Aorta (tissue), 5 donors: ENCODE results near the gene IARS1. TPM values are rescaled to one million over a fixed set of nuclear protein-coding genes. Genes with fewer than 3 reads are reported as not detected.

ENCODE experiments used
- ATAC-seq: fragments of 200-7000 bp; cut with Tn5 transposase; one replicate; pipeline ENCODE4 v1.9.1; 2022; ENCODE audit warnings: moderate library complexity; ENCODE audit not compliant: low FRiP score
- DNase-seq, 2 donors: peaks; one replicate each; pipeline ENCODE4 v3.0.0-alpha.2; 2020
- H3K27ac ChIP-seq, 2 donors: one replicate each; pipeline ENCODE4 v1.5.1; 2013; ENCODE audit warnings: low read length in 2 of 2, mild to moderate bottlenecking in 2 of 2, moderate library complexity in 2 of 2, control low read depth in 1 of 2, inconsistent platforms in 1 of 2, low read depth in 1 of 2
- H3K27me3 ChIP-seq, 2 donors: one replicate each; pipeline ENCODE4 v1.6.1; 2013; ENCODE audit warnings: control low read depth in 1 of 2, low read length in 1 of 2, mild to moderate bottlenecking in 1 of 2, moderate library complexity in 1 of 2; ENCODE audit not compliant: insufficient read depth in 2 of 2, control insufficient read depth in 1 of 2
- H3K36me3 ChIP-seq, 2 donors: one replicate each; pipeline ENCODE4 v1.6.1; 2013; ENCODE audit warnings: control low read depth in 1 of 2, low read length in 1 of 2, mild to moderate bottlenecking in 1 of 2; ENCODE audit not compliant: insufficient read depth in 2 of 2, control insufficient read depth in 1 of 2
- H3K4me1 ChIP-seq, 2 donors: one replicate each; pipeline ENCODE4 v1.6.1; 2013; ENCODE audit warnings: low read length in 2 of 2, control low read depth in 1 of 2, mild to moderate bottlenecking in 1 of 2, moderate library complexity in 1 of 2; ENCODE audit not compliant: insufficient read depth in 2 of 2, control insufficient read depth in 1 of 2
- H3K4me3 ChIP-seq, 2 donors: one replicate each; pipeline ENCODE4 v1.5.1; 2013; ENCODE audit warnings: low read length in 2 of 2, control low read depth in 1 of 2, mild to moderate bottlenecking in 1 of 2
- H3K9me3 ChIP-seq: one replicate; pipeline ENCODE4 v1.6.1; 2013; ENCODE audit warnings: mild to moderate bottlenecking, low read length; ENCODE audit not compliant: control insufficient read depth
- WGBS, 2 donors: extraction: QIAGEN DNeasy Blood & Tissue Kit; methylation state at CpG; one replicate each; pipeline ENCODE4 v1.1.7; 2013; 5-methylcytosine and 5-hydroxymethylcytosine counted together
- intact Hi-C, 2 donors: fragments of 100-400 bp; cut with DNase I; formaldehyde crosslinking; loops; one replicate each; pipeline versions ENCODE4 v1.14.2 to v1.15.0; 2022
- polyA plus RNA-seq, 2 donors: library from polyadenylated mRNA; stranded (reverse); fragments of 200-250 nt; gene quantifications; one replicate each; pipeline ENCODE4 v1.2.3, GENCODE V29; 2013
- total RNA-seq, 2 donors: library from RNA; stranded (reverse); fragmentation: NEBNext Ultra II Directional; extraction: Animal tissue kit (Norgen Biotek cat#: 25700); gene quantifications; one replicate each; pipeline ENCODE4 v1.2.1, GENCODE V29; 2021
- donor health status: healthy with polysubstance abuse.
- donor health status: Bipolar disorder and iron deficiency.
- donor health status: DM: no; HTN: no; CAD: no.
- donor health status: DM: no; HTN: no; CAD: no.
- donor health status: DM: yes; HTN: yes; CAD: no.

Gene IARS1
- total and polyA plus RNA-seq, 4 donors, result 16.5 to 82.1 (median 47.5) TPM

DNA sequence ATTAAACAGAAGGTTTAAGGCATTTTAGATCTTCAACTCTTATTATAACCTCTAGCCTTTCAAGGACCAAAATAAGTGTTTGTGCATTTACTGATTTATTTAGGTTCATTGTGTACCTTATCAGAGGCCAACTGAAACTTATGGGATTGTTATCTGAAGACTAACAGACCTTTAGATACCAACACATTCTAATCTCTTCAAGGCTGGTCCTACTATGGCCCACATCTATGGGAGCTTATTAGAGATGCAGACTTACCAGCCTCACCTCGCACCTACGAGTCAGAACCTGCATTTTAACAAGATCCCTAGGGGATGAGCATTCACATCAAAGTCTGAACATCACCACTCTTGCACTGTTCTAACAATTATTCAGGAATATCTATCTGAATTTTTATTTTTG, 1.9 kb downstream of the IARS1 start:
- intact Hi-C loops, result no loop called here
- H3K36me3 ChIP-seq, result no peaks in the 10 kb centered on the region
- no peak overlapping the region for H3K27ac ChIP-seq
- 81 to 83% methylated on average over 2 of the region's 2 CpGs for WGBS, 2 donors
- no peak overlapping the region for H3K4me3 ChIP-seq
- no peaks in the 10 kb centered on the region for H3K9me3 ChIP-seq
- DNase-seq (no peak), ATAC-seq (no peak)
- H3K27me3 ChIP-seq, result no peaks in the 10 kb centered on the region
- peaks cover 0 to 8% of the 10 kb centered on the region in 2 donors for H3K4me1 ChIP-seq

DNA sequence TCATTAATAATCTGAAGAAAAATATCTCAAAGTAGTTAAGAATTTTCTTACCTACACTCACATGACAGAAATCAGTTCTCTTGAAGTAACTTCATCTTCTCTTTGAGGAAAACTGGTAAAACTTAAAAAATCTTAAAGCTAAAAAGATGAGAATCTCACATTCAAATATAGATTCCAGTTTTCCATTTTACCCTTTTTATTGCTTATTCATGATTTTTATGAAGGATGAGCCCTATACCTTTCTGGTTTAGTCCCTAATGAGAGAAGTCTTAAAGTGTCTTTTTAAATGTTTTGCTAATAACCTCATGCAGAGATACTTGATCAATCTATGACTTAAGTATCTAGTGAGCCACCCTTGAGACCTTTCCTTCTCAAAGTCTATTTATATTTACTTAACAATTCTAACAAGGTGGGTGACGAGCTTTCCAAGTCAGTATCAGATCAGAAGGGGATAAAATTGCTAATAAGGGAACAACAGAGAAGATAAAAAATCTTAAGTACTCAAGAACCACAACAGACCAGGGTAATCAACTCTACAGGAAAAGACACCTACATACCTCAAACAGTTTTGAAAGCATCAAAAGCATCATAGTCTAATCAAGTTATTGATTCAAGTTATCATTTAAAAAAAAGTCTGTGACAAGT, 2.6 kb downstream of the IARS1 start:
- H3K36me3 ChIP-seq, result no peaks in the 10 kb centered on the region
- peaks cover 0 to 8% of the 10 kb centered on the region in 2 donors for H3K4me1 ChIP-seq
- no peak for DNase-seq
- no peaks in the 10 kb centered on the region for H3K9me3 ChIP-seq
- WGBS, 2 donors, result 80 to 87% methylated on average over 1 of the region's 1 CpG
- intact Hi-C loops, result no loop called here
- no peak overlapping the region for H3K4me3 ChIP-seq
- no peaks in the 10 kb centered on the region for H3K27me3 ChIP-seq
- ATAC-seq, result no peak
- no peak overlapping the region for H3K27ac ChIP-seq

- H3K4me1 ChIP-seq, result peaks cover 0 to 7% of the 10 kb centered on the region in 2 donors
- ATAC-seq (no peak), DNase-seq (no peak)
- H3K27me3 ChIP-seq, result no peaks in the 10 kb centered on the region
- H3K27ac ChIP-seq, result no peak overlapping the region
- H3K4me3 ChIP-seq, result no peak overlapping the region
- 81 to 94% methylated on average over 5 of the region's 5 CpGs for WGBS, 2 donors
- H3K9me3 ChIP-seq, result no peaks in the 10 kb centered on the region
- intact Hi-C loops, result no loop called here
- H3K36me3 ChIP-seq, result peaks cover 0 to 4% of the 10 kb centered on the region in 2 donors
These were observed 3.6 kb downstream of the IARS1 start for GRCh38 chr9:92289708-92290390.

DNA sequence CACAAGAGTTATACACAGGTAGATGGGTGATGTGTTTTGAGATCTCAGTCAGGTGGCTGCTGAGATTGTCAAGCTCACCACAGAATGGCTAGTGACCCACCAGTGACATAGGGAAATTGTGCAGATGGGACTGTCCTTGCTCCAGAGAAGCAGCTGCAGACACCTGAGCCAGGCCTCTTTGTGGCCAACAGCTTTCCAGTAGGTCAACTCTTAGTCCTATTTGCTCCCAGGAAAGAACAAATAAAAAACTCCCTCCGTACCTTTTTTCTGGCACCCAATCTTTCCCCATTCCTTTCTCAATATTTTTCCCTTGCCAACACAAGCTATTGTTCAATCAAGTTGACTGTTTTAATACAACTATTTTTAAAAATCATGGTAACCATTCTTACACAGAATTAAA, 14.2 kb downstream of the IARS1 start:
- DNase-seq, result no peak
- no peak for ATAC-seq
- intact Hi-C loops, result no loop called here
- 77 to 88% methylated on average over 1 of the region's 1 CpG for WGBS, 2 donors
- Histone ChIP-seq H3K4me1 (no peaks in the 10 kb centered on the region), H3K36me3 (peaks cover 15 to 17% of the 10 kb centered on the region in 2 donors), H3K9me3 (no peaks in the 10 kb centered on the region), H3K27ac (no peak overlapping the region), H3K4me3 (no peak overlapping the region), H3K27me3 (no peaks in the 10 kb centered on the region)

GRCh38 chr9:92278110-92278509, 15.4 kb downstream of the IARS1 start:
- Histone ChIP-seq H3K4me3 (no peak overlapping the region), H3K4me1 (no peaks in the 10 kb centered on the region), H3K9me3 (no peaks in the 10 kb centered on the region), H3K27me3 (no peaks in the 10 kb centered on the region), H3K36me3 (peaks cover 19 to 23% of the 10 kb centered on the region in 2 donors), H3K27ac (no peak overlapping the region)
- no peak for ATAC-seq
- 20 to 22% methylated on average over 2 of the region's 2 CpGs for WGBS, 2 donors
- intact Hi-C loops, result no loop called here
- no peak for DNase-seq

GRCh38 chr9:92276331-92277032, 17.0 kb downstream of the IARS1 start:
- 74 to 79% methylated on average over 11 of the region's 11 CpGs for WGBS, 2 donors
- Histone ChIP-seq H3K27ac (no peak overlapping the region), H3K4me1 (no peaks in the 10 kb centered on the region), H3K4me3 (no peak overlapping the region), H3K9me3 (no peaks in the 10 kb centered on the region), H3K36me3 (peaks cover 21 to 25% of the 10 kb centered on the region in 2 donors), H3K27me3 (no peaks in the 10 kb centered on the region)
- ATAC-seq (no peak), DNase-seq (no peak)
- intact Hi-C loops, result no loop called here

GRCh38 chr9:92275541-92275940, 18.0 kb downstream of the IARS1 start:
- Histone ChIP-seq H3K9me3 (no peaks in the 10 kb centered on the region), H3K4me1 (no peaks in the 10 kb centered on the region), H3K27me3 (no peaks in the 10 kb centered on the region), H3K36me3 (peaks cover 24 to 25% of the 10 kb centered on the region in 2 donors), H3K27ac (no peak overlapping the region), H3K4me3 (no peak overlapping the region)
- 92 to 94% methylated on average over 6 of the region's 6 CpGs for WGBS, 2 donors
- ATAC-seq (no peak), DNase-seq (no peak)
- intact Hi-C loops, result no loop called here

DNA sequence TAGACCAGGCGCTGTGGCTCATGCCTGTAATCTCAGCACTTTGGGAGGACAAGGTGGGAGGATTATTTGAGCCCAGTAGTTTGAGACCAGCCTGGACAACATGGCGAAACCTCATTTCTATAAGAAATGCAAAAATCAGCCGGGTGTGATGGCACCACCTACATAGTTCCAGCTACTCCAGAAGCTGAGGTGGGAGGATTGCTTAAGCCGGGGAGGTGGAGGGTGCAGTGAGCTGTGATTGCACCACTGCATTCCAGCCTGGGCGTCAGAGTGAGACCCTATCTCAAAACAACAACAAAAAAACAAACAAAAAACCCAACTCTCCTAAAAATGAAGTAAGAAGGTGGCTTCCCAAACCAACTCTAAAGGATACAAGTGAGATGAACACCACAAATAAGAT, 23.0 kb downstream of the IARS1 start:
- no peaks in the 10 kb centered on the region for H3K4me1 ChIP-seq
- no peaks in the 10 kb centered on the region for H3K27me3 ChIP-seq
- H3K9me3 ChIP-seq, result no peaks in the 10 kb centered on the region
- ATAC-seq (no peak), DNase-seq (no peak)
- no peak overlapping the region for H3K27ac ChIP-seq
- H3K36me3 ChIP-seq, result peaks cover 24 to 27% of the 10 kb centered on the region in 2 donors
- 89 to 93% methylated on average over 5 of the region's 5 CpGs for WGBS, 2 donors
- intact Hi-C loops, result no loop called here
- H3K4me3 ChIP-seq, result no peak overlapping the region
